Esophagus muscularis mucosa (tissue), 3 donors: ENCODE data around the gene PRTN3.

ENCODE experiments used
- POLR2A ChIP-seq: fragments of 450-650 bp; IDR thresholded peaks from one replicate; pipeline ENCODE4 v1.6.1; 2017; ENCODE audit warnings: antibody characterized with exemption, moderate library complexity, mild to moderate bottlenecking, low read depth
- TF ChIP-seq, protein P1 (sequence below), 3 experiments: fragments of 200-600 bp in 2 of 3; fragments of 450-650 bp in 1 of 3; sonication (generic) in 2 of 3; IDR thresholded peaks; one replicate each; pipeline ENCODE4 v1.5.1; 2017 to 2019; ENCODE audit warnings: antibody characterized with exemption in 3 of 3, mild to moderate bottlenecking in 2 of 3, moderate library complexity in 1 of 3

DNA sequence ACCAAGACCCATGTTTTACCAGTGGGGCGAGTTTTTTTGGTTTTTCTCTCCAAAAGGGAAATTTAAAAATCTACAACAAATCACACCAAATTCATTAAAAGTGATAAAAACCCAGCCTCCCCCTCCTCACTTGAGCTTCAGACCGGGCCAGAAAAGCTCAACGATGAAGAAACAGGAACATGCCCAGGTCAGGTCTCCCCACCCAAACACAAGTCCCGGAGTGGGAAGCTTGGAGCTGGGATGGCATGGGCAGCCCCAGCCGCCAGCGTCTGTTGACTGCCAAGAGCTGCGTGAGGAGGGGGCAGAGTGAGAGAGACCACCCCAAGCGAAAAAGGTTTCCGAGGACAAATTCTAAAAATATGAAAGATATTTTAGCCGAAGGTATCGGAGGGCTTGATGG is 56.2 kb downstream of the PRTN3 start:
- TF ChIP-seq, protein P1, sequence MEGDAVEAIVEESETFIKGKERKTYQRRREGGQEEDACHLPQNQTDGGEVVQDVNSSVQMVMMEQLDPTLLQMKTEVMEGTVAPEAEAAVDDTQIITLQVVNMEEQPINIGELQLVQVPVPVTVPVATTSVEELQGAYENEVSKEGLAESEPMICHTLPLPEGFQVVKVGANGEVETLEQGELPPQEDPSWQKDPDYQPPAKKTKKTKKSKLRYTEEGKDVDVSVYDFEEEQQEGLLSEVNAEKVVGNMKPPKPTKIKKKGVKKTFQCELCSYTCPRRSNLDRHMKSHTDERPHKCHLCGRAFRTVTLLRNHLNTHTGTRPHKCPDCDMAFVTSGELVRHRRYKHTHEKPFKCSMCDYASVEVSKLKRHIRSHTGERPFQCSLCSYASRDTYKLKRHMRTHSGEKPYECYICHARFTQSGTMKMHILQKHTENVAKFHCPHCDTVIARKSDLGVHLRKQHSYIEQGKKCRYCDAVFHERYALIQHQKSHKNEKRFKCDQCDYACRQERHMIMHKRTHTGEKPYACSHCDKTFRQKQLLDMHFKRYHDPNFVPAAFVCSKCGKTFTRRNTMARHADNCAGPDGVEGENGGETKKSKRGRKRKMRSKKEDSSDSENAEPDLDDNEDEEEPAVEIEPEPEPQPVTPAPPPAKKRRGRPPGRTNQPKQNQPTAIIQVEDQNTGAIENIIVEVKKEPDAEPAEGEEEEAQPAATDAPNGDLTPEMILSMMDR (IDR thresholded peaks at IDR 0.05), result no peak
- no peak for TF ChIP-seq POLR2A
